ENCODE results near the gene LGALS4.
"Not testable (repeated sequence)": the region's sequence is repeated elsewhere in the genome, so short reads cannot be mapped to it uniquely, and the experiment has no call there.

Gene LGALS4

DNA sequence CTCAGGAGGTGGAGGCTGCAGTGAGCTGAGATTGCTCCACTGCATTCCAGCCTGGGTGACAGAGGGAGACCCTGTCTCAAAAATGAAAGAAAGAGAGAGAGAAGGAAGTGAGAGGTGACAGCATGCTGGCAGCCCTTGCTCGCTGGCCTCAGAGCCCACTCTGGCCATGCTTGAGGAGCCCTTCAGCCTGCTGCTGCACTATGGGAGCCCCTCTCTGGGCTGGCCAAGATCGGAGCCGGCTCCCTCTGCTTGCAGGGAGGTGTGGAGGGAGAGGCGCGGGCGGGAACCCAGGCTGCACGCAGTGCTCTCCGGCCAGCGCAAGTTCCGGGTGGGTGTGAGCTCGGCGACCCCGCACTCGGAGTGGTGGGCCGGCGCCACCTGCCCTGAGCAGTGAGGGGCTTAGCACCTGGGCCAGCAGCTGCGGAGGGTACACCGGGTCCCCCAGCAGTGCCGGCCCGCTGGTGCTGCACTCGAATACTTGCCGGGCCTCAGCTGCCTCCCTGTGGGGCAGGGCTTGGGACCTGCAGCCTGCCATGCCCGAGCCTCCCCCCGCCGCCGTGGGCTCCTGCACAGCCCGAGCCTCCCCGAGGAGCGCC, 8.6 kb upstream of the LGALS4 start:
- DNase-seq (ENCODE audit: low read depth, low spot score) = not testable (repeated sequence)

GRCh38 chr19:38819231-38819920, 6.6 kb upstream of the LGALS4 start:
- DNase-seq (ENCODE audit: low read depth, low spot score) = no peak

- DNase-seq (ENCODE audit: low read depth, low spot score) = no peak
Measured at GRCh38 chr19:38817081-38817480, 4.3 kb upstream of the LGALS4 start.

- no peak for DNase-seq (ENCODE audit: low read depth, low spot score)
Measured at GRCh38 chr19:38816131-38816750, 3.5 kb upstream of the LGALS4 start.

GRCh38 chr19:38815059-38816001, 2.6 kb upstream of the LGALS4 start:
- DNase-seq (ENCODE audit: low read depth, low spot score) = no peak

DNA sequence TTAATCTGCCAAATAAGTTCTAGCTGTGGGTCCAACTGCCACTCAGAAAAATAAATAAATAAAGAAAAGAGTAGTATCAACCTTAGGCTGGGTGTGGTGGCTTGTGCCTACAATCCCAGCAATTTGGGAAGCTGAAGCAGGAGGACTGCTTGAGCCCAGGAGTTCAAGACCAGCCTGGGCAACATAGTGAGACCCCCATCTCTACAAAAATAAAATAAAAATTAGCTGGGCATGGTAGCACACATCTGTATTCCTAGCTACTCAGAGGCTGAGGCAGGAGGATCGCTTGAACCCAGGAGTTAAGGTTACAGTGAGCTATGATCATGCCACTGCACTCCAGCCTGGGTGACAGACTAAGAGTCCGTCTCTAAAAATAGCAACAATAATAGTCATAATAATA, 1.2 kb upstream of the LGALS4 start:
- DNase-seq (ENCODE audit: low read depth, low spot score) = not testable (repeated sequence)

- DNase-seq (ENCODE audit: low read depth, low spot score) = no peak
Measured at GRCh38 chr19:38813323-38813722, 578 bp upstream of the LGALS4 start.

DNA sequence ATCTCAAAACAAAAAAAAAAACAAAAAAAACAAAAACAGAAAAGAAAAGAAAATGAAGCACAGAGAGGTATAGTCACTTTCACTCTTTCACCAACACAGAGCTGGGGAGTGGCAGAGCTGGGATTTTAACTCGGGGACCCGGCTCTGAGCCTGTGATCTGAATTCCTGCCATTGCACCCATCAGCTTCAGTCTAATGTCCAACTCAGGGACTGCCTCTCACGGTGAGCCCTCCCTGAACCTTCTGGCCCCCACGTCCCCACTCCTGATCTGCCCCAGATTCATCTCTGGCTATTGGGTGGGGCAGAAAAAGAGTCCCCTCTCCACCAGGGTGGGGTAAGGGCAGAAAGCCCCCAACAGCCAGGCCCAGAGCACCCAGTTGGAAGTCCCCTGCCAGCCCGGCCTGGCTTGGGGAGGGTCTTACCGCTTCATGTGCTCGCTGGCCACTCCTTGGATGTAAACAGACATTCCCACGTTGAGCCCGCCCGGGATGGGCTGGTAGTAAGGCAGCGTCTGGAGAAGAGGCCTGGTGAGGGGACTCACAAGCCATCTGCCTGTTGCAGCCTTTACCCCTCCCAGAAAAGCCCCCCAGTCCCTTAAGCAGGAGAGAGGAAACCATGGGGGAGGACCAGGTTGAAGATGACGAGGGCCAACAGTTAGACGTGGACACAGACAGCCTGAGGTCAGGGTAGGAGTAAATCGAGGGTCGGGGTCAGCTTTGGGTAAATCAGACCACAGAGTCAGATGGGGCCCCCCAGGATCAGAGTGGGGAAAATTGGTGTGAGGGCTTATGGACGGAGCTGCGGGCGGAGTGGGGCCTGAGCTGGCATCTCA, 520 bp downstream of the LGALS4 start:
- DNase-seq (ENCODE audit: low read depth, low spot score) = no peak

DNA sequence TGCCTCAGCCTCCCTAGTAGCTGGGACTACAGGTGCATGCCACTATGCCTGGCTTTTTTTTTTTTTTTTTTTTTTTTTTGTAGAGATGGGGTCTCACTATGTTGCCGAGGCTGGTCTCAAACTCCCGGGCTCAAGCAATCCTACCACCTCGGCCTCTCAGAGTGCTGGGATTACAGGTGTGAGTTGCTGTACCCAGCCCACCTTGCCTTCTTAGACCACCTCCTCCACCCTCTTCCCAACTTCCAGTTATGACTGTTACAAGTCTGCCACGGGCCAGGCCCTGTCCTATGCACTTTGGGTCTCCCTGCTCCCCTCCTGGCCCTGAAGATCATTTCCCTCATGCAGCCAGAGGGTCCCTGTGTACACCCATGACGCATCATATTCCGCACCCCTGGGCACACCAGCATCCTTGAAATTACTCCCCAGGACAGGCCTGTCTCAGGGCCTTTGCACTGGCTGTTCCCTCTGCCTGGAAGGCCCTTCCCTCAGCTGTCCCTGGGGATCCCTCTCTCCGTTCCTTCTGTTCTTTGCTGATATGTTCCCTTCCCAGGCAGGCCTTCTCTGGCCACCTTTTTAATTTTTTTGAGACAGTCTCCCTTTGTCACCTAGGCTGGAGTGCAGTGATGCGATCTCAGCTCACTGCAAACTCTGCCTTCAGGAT, 3.0 kb downstream of the LGALS4 start:
- no peak for DNase-seq (ENCODE audit: low read depth, low spot score)

GRCh38 chr19:38808741-38809140, 4.0 kb downstream of the LGALS4 start:
- no peak for DNase-seq (ENCODE audit: low read depth, low spot score)

DNA sequence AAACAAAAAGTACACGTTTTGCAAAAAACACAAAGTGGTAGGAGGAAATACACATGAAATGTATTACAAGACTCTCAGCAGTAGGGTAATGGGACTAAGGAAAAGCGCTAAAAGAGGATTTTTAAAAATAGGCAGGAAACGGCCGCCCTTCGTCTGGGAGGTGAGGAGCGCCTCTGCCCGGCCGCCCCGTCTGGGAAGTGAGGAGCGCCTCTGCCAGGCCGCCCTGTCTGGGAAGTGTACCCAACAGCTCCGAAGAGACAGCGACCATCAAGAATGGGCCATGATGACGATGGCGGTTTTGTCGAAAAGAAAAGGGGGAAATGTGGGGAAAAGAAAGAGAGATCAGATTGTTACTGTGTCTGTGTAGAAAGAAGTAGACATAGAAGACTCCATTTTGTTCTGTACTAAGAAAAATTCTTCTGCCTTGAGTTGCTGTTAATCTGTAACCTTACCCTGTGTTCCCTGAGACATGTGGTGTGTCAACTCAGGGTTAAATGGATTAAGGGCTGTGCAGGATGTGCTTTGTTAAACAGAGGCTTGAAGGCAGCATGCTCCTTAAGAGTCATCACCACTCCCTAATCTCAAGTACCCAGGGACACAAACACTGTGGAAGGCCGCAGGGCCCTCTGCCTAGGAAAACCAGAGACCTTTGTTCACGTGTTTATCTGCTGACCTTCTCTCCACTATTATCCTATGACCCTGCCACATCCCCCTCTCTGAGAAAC, 5.2 kb downstream of the LGALS4 start:
- DNase-seq (ENCODE audit: low read depth, low spot score) = not testable (repeated sequence)

- no peak for DNase-seq (ENCODE audit: low read depth, low spot score)
Measured at GRCh38 chr19:38806371-38806770, 6.4 kb downstream of the LGALS4 start.

DNA sequence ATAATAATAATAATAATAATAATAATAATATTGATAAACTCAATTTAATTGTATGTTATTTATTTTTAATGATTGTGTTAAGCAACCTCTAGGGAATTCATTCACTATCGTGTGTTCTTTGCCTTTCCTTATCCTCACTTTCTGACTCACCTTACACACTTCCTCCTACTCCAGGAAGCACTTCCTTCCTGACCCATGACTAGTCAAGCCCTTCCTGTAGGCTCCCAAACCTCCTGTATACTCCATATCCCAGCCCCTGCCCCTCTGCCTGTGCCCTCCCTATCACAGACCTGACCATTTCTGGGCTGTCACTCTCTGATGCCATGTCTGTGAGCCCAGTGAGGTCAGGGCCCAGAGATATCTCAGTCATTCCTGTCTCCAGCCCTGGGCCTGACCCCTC, 7.6 kb downstream of the LGALS4 start:
- no peak for DNase-seq (ENCODE audit: low read depth, low spot score)

GRCh38 chr19:38803543-38803942, 9.2 kb downstream of the LGALS4 start:
- DNase-seq (ENCODE audit: low read depth, low spot score) = no peak

DNA sequence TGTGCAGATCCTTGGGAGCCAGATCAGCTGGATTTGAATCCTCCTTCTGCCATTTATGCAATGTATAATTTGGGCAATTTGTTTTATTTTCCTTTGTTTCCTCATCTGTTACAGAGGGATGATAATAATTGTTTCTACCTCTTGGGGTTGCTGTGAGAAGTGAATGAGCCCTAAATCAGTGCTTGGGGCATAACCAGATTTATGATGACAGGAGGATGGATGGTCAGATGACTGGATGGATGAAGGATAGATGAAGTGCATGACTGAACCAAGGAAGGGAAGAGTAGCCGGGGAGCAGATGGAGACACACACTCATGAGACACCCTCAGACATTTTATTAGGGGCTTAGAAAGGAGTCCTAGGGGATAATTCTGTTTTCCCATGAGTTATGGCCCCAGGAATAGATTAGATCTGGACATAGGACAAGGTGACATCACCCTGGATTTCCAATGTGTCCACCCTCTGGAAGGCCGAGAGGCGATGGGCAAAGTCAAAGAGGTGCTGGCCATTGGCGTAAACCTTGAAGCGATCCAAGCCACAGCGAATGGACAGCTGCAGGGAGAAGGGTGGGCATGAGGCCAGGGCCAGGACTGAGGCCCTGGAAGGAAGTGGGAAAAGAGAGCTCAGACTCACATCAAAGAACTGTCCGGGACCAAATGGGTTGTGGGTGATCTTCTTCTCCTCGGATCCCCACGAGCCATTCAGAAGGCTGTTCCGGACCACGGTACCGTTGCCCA, 11.2 kb downstream of the LGALS4 start:
- DNase-seq (ENCODE audit: low read depth, low spot score) = no peak

GRCh38 chr19:38800577-38801347, 12.0 kb downstream of the LGALS4 start:
- no peak for DNase-seq (ENCODE audit: low read depth, low spot score)

- no peak for DNase-seq (ENCODE audit: low read depth, low spot score)
Measured at GRCh38 chr19:38799104-38799503, 13.6 kb downstream of the LGALS4 start.

GRCh38 chr19:38797781-38798180, 15.0 kb downstream of the LGALS4 start:
- not testable (repeated sequence) for DNase-seq (ENCODE audit: low read depth, low spot score)
